Measurements from ENCODE around the gene SPACA9. TPM values are rescaled to one million over a fixed set of nuclear protein-coding genes. Genes with fewer than 3 reads are reported as not detected.

SPACA9 gene
- total and polyA plus RNA-seq, 2 of the 4 experiments (the other 2 are of a cell fraction) = 0.90 to 4.9 TPM

- dilution Hi-C loops (cut with HindIII; ENCODE audit: low sequenced_read_pairs, unreplicated experiment) (no loop called here), intact Hi-C loops (cut with micrococcal nuclease) (no loop called here), in situ Hi-C loops (cut with MboI; ENCODE audit: low sequenced_read_pairs) (no loop called here)
- POLR2A ChIA-PET (ENCODE audit: unreplicated experiment) = no interaction called here
- no peak overlapping the region for H2BK20ac ChIP-seq (ENCODE audit: low read depth, low read length)
- ATAC-seq (ENCODE audit: low read depth) (peak; percentile 66), DNase-seq (no peak)
- H3K27ac ChIP-seq (ENCODE audit: insufficient read depth, low read length) = no peak overlapping the region
- H3K4me2 ChIP-seq (ENCODE audit: low read depth, low read length) = no peak overlapping the region
- no peak overlapping the region for H3K4ac ChIP-seq (ENCODE audit: low read depth, low read length)
- H3K79me1 ChIP-seq (ENCODE audit: low read depth in 1 of 2, low read length in 2 of 2) = no peaks in the 10 kb centered on the region
- no peak overlapping the region for H2BK5ac ChIP-seq (ENCODE audit: low read depth, low read length, poor library complexity, severe bottlenecking)
- H2AK9ac ChIP-seq (replicated peaks; ENCODE audit: low read depth, low read length, poor library complexity) = no peak overlapping the region
- no peak overlapping the region for H3K18ac ChIP-seq (ENCODE audit: low read depth, low read length)
- no peak overlapping the region for H3K4me3 ChIP-seq (ENCODE audit: insufficient read depth, low read depth, low read length)
- no peak overlapping the region for H4K5ac ChIP-seq (ENCODE audit: low read depth, low read length)
- H3K27me3 ChIP-seq (ENCODE audit: control insufficient read depth, insufficient read depth, low read length) = no peaks in the 10 kb centered on the region
- no peak overlapping the region for H3K14ac ChIP-seq (replicated peaks; ENCODE audit: low read depth, low read length)
- no peak overlapping the region for H2AK5ac ChIP-seq (ENCODE audit: low read depth, low read length)
- H3K56ac ChIP-seq (ENCODE audit: extremely low read depth, insufficient read depth, low read length) = no peak overlapping the region
- BruUV-seq (replicated peaks) = no TSS peak
- H4K91ac ChIP-seq (ENCODE audit: insufficient read depth, low read depth, low read length) = no peak overlapping the region
- H3K9me3 ChIP-seq (ENCODE audit: control insufficient read depth, insufficient read depth, low read length) = no peaks in the 10 kb centered on the region
- no peaks in the 10 kb centered on the region for H3K9me1 ChIP-seq (ENCODE audit: insufficient read depth, low read length)
- no peaks in the 10 kb centered on the region for H3K4me1 ChIP-seq (ENCODE audit: control insufficient read depth, insufficient read depth, low read length)
- no peak overlapping the region for H2BK120ac ChIP-seq (ENCODE audit: low read depth, low read length)
- H3K36me3 ChIP-seq (ENCODE audit: control insufficient read depth, insufficient read depth, low read length) = peaks cover 53% of the 10 kb centered on the region
- no peak overlapping the region for H3K9ac ChIP-seq (ENCODE audit: low read depth, low read length)
- no peak overlapping the region for H2AFZ ChIP-seq (replicated peaks; ENCODE audit: low read length, poor library complexity)
- no peak overlapping the region for H4K8ac ChIP-seq (ENCODE audit: low read depth in 2 of 2, low read length in 2 of 2)
- 76% methylated on average over 5 of the region's 9 CpGs; no CpG with 5 or more reads in 1 of the 2 experiments for WGBS, 2 experiments (ENCODE audit: extremely low coverage in 2 of 2, insufficient read length in 1 of 2)
- no peak overlapping the region for H2BK15ac ChIP-seq (ENCODE audit: low read depth, low read length)
- CTCF ChIA-PET = interaction anchor here (0.7 kb wide), 1 partner anchor 10 kb away, joined by 3 read pairs; no protein-coding TSS in a partner anchor
- H4K20me1 ChIP-seq (ENCODE audit: insufficient read depth, low read length) = 0 out of 2 replicates have a peak, but pooled peaks cover 5% of the 10 kb centered on the region
- no peak overlapping the region for H3K23ac ChIP-seq (ENCODE audit: low read depth, low read length)
- TF ChIP-seq RAD21 (IDR thresholded peaks at IDR 0.05; ENCODE audit: low read length) (no peak), CHD1 (IDR thresholded peaks at IDR 0.05; ENCODE audit: low read depth, low read length) (no peak), USF2 (IDR thresholded peaks at IDR 0.05; ENCODE audit: low read depth, low read length) (no peak), RCOR1 (IDR thresholded peaks at IDR 0.05; ENCODE audit: insufficient replicate concordance, low read length) (no peak), MXI1 (IDR thresholded peaks at IDR 0.05; ENCODE audit: borderline replicate concordance, low read depth, low read length) (no peak), ELK1 (IDR thresholded peaks at IDR 0.05; ENCODE audit: borderline replicate concordance, low read depth, low read length) (no peak), POLR2A (IDR thresholded peaks at IDR 0.05; ENCODE audit: low read depth, low read length) (no peak), CTCF (conservative IDR thresholded peaks at IDR 0.05; ENCODE audit: low read depth, low read length) (no peak), RFX5 (IDR thresholded peaks at IDR 0.05; ENCODE audit: low read depth, low read length) (no peak), NFE2L2 (IDR thresholded peaks at IDR 0.05; ENCODE audit: low read depth, low read length) (no peak), FOS (IDR thresholded peaks at IDR 0.05; ENCODE audit: low read depth, low read length) (no peak), BHLHE40 (IDR thresholded peaks at IDR 0.05; ENCODE audit: low read depth, low read length) (no peak), CEBPB (IDR thresholded peaks at IDR 0.05; ENCODE audit: low read depth, low read length) (no peak), SMC3 (IDR thresholded peaks at IDR 0.05; ENCODE audit: low read depth, low read length) (no peak)
Measured at GRCh38 chr9:132894862-132895835, 16.5 kb downstream of the SPACA9 start.
